ENCODE results near the gene FIBCD1. TPM values are rescaled to one million over a fixed set of nuclear protein-coding genes. Genes with fewer than 3 reads are reported as not detected.

The FIBCD1 gene
- total RNA-seq, 1 experiment from 2014 or later = 1.4 TPM

GRCh38 chr9:130892477-130893304, 46.4 kb downstream of the FIBCD1 start:
- H3K4me1 Mint-ChIP-seq (ENCODE audit: low read depth, unreplicated experiment) = no peaks in the 10 kb centered on the region
- no peaks in the 10 kb centered on the region for H3K27me3 Mint-ChIP-seq (ENCODE audit: unreplicated experiment)
- no peak overlapping the region for H3K4me3 Mint-ChIP-seq (ENCODE audit: low read depth, unreplicated experiment)
- intact Hi-C loops (cut with micrococcal nuclease; ENCODE audit: unreplicated experiment) = no loop called here
- no peak for DNase-seq
- no peak overlapping the region for H3K27ac Mint-ChIP-seq (ENCODE audit: unreplicated experiment)
- TF ChIP-seq CTCF (IDR thresholded peaks at IDR 0.05; ENCODE audit: unreplicated experiment) = no peak
- CTCF ChIA-PET = no interaction called here
- no peaks in the 10 kb centered on the region for H3K9me3 Mint-ChIP-seq (ENCODE audit: low read depth, unreplicated experiment)
- peaks cover 4% of the 10 kb centered on the region for H3K36me3 Mint-ChIP-seq (ENCODE audit: insufficient read depth, unreplicated experiment)
- no TSS peak for BruUV-seq (replicated peaks)

GRCh38 chr9:130891688-130892476, 47.2 kb downstream of the FIBCD1 start:
- Mint-ChIP-seq H3K4me1 (ENCODE audit: low read depth, unreplicated experiment) (no peaks in the 10 kb centered on the region), H3K4me3 (ENCODE audit: low read depth, unreplicated experiment) (no peak overlapping the region), H3K36me3 (ENCODE audit: insufficient read depth, unreplicated experiment) (peaks cover 4% of the 10 kb centered on the region), H3K9me3 (ENCODE audit: low read depth, unreplicated experiment) (no peaks in the 10 kb centered on the region), H3K27me3 (ENCODE audit: unreplicated experiment) (no peaks in the 10 kb centered on the region), H3K27ac (ENCODE audit: unreplicated experiment) (no peak overlapping the region)
- CTCF ChIA-PET = no interaction called here
- intact Hi-C loops (cut with micrococcal nuclease; ENCODE audit: unreplicated experiment) = no loop called here
- BruUV-seq (replicated peaks) = no TSS peak
- no peak for DNase-seq
- TF ChIP-seq CTCF (IDR thresholded peaks at IDR 0.05; ENCODE audit: unreplicated experiment) = no peak

DNA sequence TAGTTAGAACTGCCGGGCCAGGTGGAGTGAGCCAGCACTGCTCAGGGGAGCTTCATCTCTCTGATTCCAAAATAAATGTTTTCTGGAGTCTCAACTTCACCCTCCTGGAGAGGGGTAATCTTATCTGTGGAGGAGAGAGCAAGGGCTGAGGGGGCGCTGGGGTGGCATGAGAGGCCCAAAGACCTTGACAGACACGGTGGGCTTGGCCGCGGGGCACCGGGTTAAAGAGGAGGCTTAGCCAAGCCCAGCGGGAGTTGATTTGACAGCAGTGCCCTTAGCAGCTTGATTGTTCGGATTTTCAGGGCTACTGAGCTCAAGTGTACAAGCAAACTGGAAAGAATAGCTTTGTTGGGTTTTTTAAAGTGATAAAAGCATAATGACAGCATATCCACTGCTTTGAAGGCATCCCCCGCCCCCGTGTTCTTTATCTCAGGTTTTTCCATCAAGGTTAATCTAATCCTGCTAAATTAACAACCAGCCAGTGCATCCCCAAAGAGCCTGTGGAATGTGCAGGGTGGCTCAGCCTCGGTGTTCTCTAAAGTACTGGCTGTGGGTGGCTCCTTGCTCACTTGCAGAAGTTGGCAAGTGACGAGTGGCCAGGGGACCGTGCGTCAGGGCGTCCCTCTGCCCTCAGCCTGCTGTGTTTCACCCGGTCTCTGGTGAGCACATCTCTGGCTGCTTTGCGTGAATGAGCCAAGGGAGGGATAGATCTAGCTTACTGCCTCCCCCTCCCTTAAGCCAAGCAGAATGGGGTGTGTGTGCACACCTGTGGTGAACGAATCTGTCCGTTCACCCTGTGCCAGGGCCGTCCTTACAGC, 48.0 kb downstream of the FIBCD1 start:
- Mint-ChIP-seq H3K27ac (ENCODE audit: unreplicated experiment) (no peak overlapping the region), H3K4me1 (ENCODE audit: low read depth, unreplicated experiment) (no peaks in the 10 kb centered on the region), H3K27me3 (ENCODE audit: unreplicated experiment) (no peaks in the 10 kb centered on the region), H3K4me3 (ENCODE audit: low read depth, unreplicated experiment) (no peak overlapping the region), H3K36me3 (ENCODE audit: insufficient read depth, unreplicated experiment) (peaks cover 5% of the 10 kb centered on the region), H3K9me3 (ENCODE audit: low read depth, unreplicated experiment) (no peaks in the 10 kb centered on the region)
- DNase-seq = no peak
- CTCF ChIA-PET = interaction anchor here (0.6 kb wide), 1 partner anchor 130 kb away, joined by 6 read pairs; no protein-coding TSS in a partner anchor
- TF ChIP-seq CTCF (IDR thresholded peaks at IDR 0.05; ENCODE audit: unreplicated experiment) = no peak
- intact Hi-C loops (cut with micrococcal nuclease; ENCODE audit: unreplicated experiment) = no loop called here
- BruUV-seq (replicated peaks) = no TSS peak

DNA sequence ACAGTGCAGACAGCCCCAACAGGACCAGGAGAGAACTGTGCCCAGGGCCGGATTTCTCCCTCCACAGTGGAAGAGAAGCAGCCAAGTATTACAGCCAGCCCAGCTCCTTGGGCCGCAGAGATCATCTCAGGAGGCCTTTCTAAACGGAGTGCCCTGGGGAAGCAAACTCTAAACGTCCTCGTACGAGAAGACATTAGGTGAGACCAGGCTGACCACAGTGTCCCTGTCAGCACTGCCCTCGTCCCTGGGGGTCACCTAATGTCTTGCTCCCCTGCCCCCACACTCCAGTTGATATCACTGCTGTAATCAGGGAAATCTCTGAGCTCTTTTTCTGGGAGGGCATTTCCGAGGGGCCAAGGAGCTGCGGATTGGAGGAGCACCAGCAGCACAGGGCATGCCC, 48.9 kb downstream of the FIBCD1 start:
- CTCF ChIA-PET = no interaction called here
- no peaks in the 10 kb centered on the region for H3K9me3 Mint-ChIP-seq (ENCODE audit: low read depth, unreplicated experiment)
- DNase-seq = no peak
- TF ChIP-seq CTCF (IDR thresholded peaks at IDR 0.05; ENCODE audit: unreplicated experiment) = no peak
- peaks cover 11% of the 10 kb centered on the region for H3K36me3 Mint-ChIP-seq (ENCODE audit: insufficient read depth, unreplicated experiment)
- H3K27ac Mint-ChIP-seq (ENCODE audit: unreplicated experiment) = no peak overlapping the region
- intact Hi-C loops (cut with micrococcal nuclease; ENCODE audit: unreplicated experiment) = no loop called here
- no peaks in the 10 kb centered on the region for H3K4me1 Mint-ChIP-seq (ENCODE audit: low read depth, unreplicated experiment)
- BruUV-seq (replicated peaks) = no TSS peak
- H3K27me3 Mint-ChIP-seq (ENCODE audit: unreplicated experiment) = no peaks in the 10 kb centered on the region
- H3K4me3 Mint-ChIP-seq (ENCODE audit: low read depth, unreplicated experiment) = no peak overlapping the region

Measured in Calu3 (cell line).